GM12875 (cell line): ENCODE results near the gene TBC1D21.

ENCODE experiments used
- H3K4me3 ChIP-seq: one replicate; pipeline ENCODE4 v1.5.1; 2011; ENCODE audit warnings: low read depth, low read length, control low read depth
- TF ChIP-seq, protein P1 (sequence below): IDR thresholded peaks from 2 replicates; pipeline ENCODE4 v1.5.1; 2011; ENCODE audit warnings: low read depth, mild to moderate bottlenecking, control low read depth, inconsistent platforms, low read length, moderate library complexity, borderline replicate concordance; ENCODE audit not compliant: insufficient read depth

TBC1D21 gene

DNA sequence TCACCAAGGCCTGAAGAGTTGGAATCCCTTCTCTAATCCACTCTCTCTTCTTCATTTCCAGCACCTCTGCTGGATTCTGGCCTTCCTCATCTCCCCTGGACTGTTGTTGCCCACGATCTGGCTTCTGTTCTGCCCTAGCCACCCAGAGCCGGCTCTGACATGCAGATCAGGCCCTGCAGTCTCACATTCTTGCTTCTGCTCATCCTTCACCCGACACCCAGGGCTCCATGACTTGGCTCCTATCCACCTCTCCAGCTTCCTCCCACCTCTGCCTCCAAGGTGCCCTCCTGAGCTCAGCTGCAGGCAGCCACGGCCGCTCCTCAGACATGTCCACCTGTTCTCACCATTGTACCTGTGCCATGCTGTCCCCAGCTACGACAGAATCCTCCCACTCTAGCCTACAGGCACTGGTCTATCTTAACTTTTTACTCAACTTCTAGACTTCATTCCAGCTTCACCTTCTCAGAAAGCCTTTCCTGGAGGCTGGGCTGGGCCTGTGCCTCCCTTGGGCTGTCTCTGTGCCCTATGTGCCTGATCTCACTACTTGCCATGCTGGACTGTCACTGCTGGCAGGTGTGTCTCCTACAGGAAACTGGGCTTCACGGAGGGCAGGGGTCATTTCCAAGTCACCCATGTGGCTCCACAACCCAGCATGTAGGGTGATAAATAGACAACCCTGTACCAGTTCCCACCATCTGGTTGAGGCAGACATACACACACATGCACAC, 16.0 kb upstream of the TBC1D21 start:
- H3K4me3 ChIP-seq: no peak overlapping the region
- TF ChIP-seq, protein P1, sequence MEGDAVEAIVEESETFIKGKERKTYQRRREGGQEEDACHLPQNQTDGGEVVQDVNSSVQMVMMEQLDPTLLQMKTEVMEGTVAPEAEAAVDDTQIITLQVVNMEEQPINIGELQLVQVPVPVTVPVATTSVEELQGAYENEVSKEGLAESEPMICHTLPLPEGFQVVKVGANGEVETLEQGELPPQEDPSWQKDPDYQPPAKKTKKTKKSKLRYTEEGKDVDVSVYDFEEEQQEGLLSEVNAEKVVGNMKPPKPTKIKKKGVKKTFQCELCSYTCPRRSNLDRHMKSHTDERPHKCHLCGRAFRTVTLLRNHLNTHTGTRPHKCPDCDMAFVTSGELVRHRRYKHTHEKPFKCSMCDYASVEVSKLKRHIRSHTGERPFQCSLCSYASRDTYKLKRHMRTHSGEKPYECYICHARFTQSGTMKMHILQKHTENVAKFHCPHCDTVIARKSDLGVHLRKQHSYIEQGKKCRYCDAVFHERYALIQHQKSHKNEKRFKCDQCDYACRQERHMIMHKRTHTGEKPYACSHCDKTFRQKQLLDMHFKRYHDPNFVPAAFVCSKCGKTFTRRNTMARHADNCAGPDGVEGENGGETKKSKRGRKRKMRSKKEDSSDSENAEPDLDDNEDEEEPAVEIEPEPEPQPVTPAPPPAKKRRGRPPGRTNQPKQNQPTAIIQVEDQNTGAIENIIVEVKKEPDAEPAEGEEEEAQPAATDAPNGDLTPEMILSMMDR: no peak

DNA sequence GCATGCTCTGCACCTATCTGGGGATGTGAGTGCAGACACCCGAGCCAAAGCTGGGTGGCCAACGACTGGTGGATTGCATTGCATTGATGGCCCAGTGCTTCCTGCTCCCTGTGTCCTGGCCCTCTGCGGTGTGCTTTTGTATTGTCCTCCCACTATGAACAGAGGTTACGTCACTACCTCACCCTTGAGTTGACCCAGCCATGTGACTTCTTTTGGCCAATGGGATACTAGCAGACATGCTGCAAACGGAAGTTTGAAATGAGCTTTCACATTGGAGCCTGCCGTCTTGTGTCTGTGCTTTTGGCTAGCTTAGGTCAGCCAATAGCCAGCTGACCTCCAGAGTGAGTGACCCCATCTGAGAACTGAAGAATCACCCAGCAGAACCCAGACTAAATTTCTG, 15.3 kb upstream of the TBC1D21 start:
- TF ChIP-seq, protein P1: no peak
- H3K4me3 ChIP-seq: no peak overlapping the region

DNA sequence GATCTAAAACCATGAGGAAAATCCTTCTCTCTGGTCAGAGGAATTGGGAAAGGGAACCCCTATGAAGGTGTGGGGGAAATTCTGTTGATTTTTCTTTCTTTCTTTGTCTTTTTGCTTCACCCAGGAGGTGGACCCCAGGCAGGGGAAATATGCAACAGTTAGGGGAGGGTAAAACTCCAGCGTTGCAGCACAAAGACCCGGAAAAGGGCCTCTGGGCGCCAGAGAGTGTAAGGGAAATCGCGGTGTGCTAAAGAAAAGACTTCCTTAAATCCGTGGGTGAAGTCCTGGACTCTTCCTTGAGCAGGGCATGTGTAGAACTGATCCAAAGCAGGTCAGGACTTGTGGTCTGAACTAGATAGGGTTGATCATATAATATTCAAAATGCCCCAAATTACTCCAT, 11.1 kb upstream of the TBC1D21 start:
- H3K4me3 ChIP-seq: no peak overlapping the region
- TF ChIP-seq, protein P1: no peak

DNA sequence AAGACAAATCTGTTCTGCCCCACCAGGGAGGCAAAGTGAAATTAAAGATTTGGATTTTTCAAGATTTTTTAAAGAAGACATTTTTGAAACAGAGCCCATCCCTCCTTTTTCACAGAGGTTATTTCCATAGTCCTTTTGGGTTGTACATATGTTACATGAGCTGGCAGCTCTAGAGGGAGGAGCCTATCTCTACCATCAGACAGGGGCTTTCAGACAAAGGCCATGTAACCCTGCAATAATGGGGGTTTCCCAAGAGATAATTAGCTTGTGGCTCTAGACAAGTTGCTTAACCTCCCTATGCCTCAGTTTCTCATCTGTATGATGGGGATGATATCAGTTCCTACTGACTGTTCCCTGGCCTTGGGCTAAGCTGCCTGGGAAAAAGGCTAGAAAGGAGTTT, 8.0 kb upstream of the TBC1D21 start:
- TF ChIP-seq, protein P1: no peak
- H3K4me3 ChIP-seq: no peak overlapping the region

DNA sequence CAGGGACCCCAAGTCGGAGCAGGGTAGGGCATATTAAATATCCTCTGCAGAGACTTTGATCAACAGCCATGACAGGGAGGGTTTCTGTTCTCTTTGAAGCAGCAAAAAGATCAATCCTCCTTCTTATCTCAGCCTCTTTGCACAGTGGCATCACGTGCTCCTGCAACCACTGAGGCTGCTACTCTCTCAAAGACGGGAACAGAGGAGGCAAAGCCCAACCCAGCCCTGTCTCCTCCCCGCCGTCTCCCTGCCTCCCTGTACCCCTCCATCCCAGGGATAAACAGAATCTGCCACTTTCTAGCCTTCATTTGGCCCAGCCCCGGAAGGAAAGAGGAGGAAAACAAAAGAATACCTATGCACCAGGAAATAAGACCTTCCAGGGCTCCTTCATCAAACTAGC, 7.5 kb upstream of the TBC1D21 start:
- H3K4me3 ChIP-seq: no peak overlapping the region

DNA sequence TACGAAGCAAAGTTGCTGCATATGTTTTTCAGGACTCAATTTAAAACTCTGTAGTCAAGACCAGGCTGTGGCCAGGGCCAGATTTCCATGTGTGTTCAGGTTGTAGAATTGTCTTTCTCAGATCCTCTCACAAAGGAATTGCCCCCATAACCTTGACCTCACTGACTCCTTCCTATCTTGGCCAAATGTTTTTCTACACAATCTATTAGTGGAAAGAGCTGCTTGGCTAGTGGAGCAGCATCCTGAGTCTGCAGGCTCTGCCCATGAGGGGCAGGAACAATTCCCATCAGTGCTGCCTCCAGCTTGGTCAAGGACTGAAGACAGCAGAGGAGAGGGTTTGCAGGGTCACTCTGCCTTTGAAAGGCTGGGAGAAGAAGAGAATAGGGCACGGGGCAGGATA, 6.9 kb upstream of the TBC1D21 start:
- H3K4me3 ChIP-seq: no peak overlapping the region
- TF ChIP-seq, protein P1: no peak

More for the DNA sequence above, 7.5 kb upstream of the TBC1D21 start:
- TF ChIP-seq, protein P1: no peak

DNA sequence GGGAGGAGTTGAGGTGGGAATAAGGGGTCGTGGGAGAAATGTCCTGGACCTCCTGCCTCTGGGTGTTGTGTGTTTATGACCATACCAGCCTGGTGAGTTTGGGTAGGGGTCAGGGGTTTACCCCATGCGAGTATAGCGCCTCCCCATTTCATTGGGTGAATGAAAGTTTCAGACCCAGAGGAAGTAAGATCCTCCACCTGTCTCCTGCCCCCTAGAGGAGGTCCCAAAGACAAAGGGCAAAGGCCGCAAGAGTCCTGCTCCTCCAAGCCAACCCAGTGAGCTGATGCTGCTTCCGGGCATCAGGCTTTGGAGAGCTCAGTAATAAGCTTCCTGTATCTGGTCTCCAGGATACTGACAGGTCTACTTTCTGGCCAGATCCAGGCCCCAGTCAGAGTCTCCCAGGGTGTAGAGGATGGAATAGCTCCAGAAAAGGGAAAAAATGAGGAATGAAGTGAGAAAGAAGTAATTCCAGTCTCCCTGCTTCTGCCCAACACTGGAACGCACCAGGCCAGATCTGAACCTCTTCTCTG, 6.4 kb upstream of the TBC1D21 start:
- TF ChIP-seq, protein P1: no peak
- H3K4me3 ChIP-seq: no peak overlapping the region
